AG09309 (cell line): Measurements from ENCODE around the gene DEK.

ENCODE experiments used
- DNase-seq: peaks from one replicate; pipeline ENCODE4 v3.0.0-alpha.2; 2010; ENCODE audit warnings: low read depth
- H3K4me3 ChIP-seq: 2 replicates; pipeline ENCODE4 v1.5.1; 2011; ENCODE audit warnings: mild to moderate bottlenecking, low read depth, low read length, moderate library complexity; ENCODE audit not compliant: control insufficient read depth
- TF ChIP-seq, protein P1 (sequence below): IDR thresholded peaks from 2 replicates; pipeline ENCODE4 v1.5.1; 2011; ENCODE audit warnings: mild to moderate bottlenecking, low read depth, low read length, inconsistent platforms; ENCODE audit not compliant: insufficient read depth, control insufficient read depth; ENCODE audit errors: missing control alignments

The DEK gene

DNA sequence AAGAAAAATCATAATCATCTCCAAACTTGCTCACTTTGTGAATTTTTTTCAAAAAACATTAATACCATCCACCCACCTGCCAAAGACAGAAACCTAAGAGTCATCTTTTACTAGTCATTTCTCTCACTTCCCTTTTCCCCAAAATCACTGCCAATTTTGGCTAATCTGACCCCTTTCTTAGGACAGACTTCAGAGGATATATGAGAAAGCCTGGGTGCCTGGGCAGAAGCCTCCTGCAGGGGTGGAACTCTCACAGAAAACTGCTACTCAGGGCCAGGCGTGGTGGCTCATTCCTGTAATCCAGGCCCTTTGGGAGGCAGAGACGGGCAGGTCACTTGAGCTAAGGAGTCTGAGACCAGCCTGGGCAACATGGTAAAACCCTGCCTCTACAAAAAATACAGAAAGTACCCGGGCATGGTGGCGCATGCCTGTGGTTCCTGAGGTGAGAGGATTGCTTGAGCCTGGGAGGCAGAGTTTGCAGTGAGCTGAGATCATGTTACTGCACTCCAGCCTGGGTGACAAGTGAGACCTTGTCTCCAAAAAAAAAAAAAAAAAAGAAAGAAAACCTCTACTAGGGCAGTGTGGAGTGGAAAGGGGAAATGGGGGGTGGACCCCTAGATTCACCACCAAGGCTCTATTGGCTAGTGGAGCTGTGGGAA is 3.8 kb downstream of the DEK start:
- DNase-seq = no peak
- H3K4me3 ChIP-seq = no peak overlapping the region
- TF ChIP-seq, protein P1, sequence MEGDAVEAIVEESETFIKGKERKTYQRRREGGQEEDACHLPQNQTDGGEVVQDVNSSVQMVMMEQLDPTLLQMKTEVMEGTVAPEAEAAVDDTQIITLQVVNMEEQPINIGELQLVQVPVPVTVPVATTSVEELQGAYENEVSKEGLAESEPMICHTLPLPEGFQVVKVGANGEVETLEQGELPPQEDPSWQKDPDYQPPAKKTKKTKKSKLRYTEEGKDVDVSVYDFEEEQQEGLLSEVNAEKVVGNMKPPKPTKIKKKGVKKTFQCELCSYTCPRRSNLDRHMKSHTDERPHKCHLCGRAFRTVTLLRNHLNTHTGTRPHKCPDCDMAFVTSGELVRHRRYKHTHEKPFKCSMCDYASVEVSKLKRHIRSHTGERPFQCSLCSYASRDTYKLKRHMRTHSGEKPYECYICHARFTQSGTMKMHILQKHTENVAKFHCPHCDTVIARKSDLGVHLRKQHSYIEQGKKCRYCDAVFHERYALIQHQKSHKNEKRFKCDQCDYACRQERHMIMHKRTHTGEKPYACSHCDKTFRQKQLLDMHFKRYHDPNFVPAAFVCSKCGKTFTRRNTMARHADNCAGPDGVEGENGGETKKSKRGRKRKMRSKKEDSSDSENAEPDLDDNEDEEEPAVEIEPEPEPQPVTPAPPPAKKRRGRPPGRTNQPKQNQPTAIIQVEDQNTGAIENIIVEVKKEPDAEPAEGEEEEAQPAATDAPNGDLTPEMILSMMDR = no peak

GRCh38 chr6:18259675-18260447 is 4.5 kb downstream of the DEK start:
- no peak overlapping the region for H3K4me3 ChIP-seq
- DNase-seq = no peak
- TF ChIP-seq, protein P1 = no peak

DNA sequence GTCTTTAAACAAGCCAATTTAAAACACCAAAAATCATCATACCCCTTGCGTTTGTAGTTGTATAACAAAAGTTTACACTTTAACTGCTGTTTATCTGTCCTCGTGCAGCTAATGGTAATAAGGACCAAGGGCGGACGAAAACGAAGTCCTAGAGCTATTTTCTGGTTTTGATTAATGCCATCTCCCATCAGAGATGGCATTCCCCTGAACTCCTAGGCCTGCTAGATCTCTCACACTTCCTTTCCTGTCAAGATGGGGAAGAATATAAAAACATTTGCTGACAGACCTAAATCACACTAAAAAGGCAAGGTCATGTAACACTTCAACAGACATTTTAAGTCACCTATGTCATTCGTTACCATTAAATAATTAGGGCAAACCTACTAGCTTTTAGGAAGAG is 9.5 kb downstream of the DEK start:
- TF ChIP-seq, protein P1 = no peak
- DNase-seq = no peak
- no peak overlapping the region for H3K4me3 ChIP-seq

GRCh38 chr6:18253635-18254034 is 10.7 kb downstream of the DEK start:
- no peak for DNase-seq
- no peak overlapping the region for H3K4me3 ChIP-seq
- TF ChIP-seq, protein P1 = no peak

DNA sequence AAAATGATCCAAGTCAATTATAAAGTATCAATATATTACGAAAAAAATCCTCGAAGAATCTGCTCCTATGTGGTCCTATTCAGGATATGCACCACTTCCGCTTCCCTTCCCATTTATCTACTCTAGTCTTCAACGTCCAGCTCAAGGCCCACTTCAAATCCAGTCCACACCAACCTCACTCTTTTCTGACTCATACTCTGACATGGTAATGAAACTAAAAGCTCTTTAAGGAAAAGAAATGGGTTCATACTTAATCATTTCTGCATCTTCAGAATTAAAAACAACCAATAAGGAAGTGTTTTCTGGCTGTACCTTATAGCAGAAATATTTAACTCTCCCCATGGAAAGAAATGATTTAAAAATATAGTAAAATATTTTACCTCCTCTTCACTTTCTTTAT is 15.1 kb downstream of the DEK start:
- DNase-seq = no peak
- H3K4me3 ChIP-seq = no peak overlapping the region
- TF ChIP-seq, protein P1 = no peak

- no peak overlapping the region for H3K4me3 ChIP-seq
- DNase-seq = no peak
- TF ChIP-seq, protein P1 = no peak
These were observed 15.6 kb downstream of the DEK start for GRCh38 chr6:18248698-18249097.
